Astrocyte (in vitro differentiated cells and primary cell): ENCODE data around the gene FMOD.

Experiments used
- EZH2 ChIP-seq: IDR thresholded peaks from 2 replicates; pipeline ENCODE4 v1.6.1; 2012; ENCODE audit warnings: mild to moderate bottlenecking, low read length, inconsistent platforms; ENCODE audit not compliant: insufficient read depth
- TF ChIP-seq, protein P1 (sequence below): IDR thresholded peaks from 2 replicates; pipeline ENCODE4 v1.5.1; 2011; ENCODE audit warnings: low read depth, mild to moderate bottlenecking, inconsistent platforms, low read length, moderate library complexity; ENCODE audit not compliant: insufficient read depth

DNA sequence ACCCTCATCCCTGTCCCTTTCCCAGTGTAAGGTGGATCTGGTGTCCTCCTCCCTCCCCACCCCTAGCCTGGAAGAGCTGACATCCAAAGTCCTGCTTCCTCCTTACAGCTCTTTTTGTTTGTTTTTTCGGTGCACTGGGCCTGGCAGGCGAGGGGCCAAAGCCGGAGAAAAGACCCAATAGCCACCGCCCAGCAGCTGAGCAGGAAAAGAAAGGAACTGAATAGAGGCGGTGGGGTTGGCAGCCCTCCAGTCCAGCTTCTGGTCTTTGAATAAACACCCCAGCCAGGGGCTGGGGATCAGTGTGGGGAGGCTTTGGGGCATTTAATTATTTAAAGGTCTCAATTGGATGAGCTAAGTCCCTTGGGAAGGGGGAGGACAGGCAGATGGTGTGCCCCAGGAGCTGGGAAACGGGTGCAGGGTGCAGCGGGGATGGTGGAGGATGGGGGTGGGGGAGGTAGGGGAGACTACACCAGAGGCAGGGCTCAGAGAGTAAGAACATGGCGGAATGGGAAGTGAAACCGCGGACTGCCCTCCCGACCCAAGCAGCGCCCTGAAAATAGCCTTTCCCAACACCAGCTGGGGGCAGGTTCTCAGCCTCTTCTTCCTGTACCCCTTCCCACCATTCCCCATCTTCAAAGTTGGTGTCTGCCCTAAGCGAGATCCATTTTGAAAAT, 25.4 kb downstream of the FMOD start:
- TF ChIP-seq, protein P1, sequence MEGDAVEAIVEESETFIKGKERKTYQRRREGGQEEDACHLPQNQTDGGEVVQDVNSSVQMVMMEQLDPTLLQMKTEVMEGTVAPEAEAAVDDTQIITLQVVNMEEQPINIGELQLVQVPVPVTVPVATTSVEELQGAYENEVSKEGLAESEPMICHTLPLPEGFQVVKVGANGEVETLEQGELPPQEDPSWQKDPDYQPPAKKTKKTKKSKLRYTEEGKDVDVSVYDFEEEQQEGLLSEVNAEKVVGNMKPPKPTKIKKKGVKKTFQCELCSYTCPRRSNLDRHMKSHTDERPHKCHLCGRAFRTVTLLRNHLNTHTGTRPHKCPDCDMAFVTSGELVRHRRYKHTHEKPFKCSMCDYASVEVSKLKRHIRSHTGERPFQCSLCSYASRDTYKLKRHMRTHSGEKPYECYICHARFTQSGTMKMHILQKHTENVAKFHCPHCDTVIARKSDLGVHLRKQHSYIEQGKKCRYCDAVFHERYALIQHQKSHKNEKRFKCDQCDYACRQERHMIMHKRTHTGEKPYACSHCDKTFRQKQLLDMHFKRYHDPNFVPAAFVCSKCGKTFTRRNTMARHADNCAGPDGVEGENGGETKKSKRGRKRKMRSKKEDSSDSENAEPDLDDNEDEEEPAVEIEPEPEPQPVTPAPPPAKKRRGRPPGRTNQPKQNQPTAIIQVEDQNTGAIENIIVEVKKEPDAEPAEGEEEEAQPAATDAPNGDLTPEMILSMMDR: no peak
- TF ChIP-seq EZH2: peak; percentile 20
